ENCODE data around the gene NUTM2A.
"Not testable (repeated sequence)": the region's sequence is repeated elsewhere in the genome, so short reads cannot be mapped to it uniquely, and the experiment has no call there.

The NUTM2A gene

DNA sequence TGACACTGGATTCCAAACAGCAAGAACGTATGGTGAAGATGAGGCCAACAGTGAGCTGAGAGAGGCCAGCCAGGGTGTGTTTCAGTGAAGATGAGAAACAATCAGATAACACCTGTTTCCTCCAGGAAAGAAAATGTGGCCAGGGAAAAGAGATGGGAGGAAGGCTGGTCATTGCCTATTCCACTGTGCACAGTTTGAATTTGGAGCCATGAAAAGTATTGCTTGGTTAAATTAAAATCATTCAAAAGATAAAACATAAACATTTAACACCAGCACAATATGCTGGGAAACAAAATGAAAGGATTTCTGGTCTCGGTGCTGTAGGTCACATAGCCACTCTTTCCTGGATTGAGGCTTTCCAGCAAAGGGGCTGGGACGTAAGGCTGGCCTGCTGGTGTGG lies at the start of gene NUTM2A:
TSS of gene NUTM2A (plus strand) at position 301 of the 400 bp plus-strand sequence. CDS start 383 bp downstream, outside the sequence.
- in situ Hi-C loops (cut with HindIII; ENCODE audit: low sequenced_read_pairs): not testable (repeated sequence)

- in situ Hi-C loops (cut with HindIII; ENCODE audit: low sequenced_read_pairs): not testable (repeated sequence)
Measured at GRCh38 chr10:87177587-87177986, 47.7 kb upstream of the NUTM2A start.

DNA sequence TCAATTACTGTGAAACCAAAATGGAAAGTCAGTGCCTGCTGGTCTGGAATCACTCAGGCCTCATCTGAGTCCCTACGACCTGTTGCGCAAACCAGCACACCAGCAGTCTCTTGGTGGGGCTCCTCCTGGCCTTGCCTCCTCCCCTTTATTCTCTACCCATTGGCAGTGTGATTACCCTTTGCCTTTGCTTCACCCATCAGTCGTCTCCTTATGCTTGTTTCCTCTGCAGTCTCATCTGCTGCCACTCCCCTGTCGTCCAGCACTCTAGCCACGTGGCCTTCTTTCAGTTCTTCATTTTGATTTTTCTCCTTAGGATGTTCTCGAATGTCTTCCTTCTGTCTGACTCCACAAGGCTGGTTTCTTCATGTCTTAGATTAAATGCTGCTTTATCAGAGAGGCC lies 40.8 kb upstream of the NUTM2A start:
- in situ Hi-C loops (cut with HindIII; ENCODE audit: low sequenced_read_pairs): not testable (repeated sequence)

- in situ Hi-C loops (cut with HindIII; ENCODE audit: low sequenced_read_pairs): not testable (repeated sequence)
Measured at GRCh38 chr10:87186016-87186415, 39.2 kb upstream of the NUTM2A start.

- in situ Hi-C loops (cut with HindIII; ENCODE audit: low sequenced_read_pairs): not testable (repeated sequence)
Measured at GRCh38 chr10:87187573-87187972, 37.7 kb upstream of the NUTM2A start.

DNA sequence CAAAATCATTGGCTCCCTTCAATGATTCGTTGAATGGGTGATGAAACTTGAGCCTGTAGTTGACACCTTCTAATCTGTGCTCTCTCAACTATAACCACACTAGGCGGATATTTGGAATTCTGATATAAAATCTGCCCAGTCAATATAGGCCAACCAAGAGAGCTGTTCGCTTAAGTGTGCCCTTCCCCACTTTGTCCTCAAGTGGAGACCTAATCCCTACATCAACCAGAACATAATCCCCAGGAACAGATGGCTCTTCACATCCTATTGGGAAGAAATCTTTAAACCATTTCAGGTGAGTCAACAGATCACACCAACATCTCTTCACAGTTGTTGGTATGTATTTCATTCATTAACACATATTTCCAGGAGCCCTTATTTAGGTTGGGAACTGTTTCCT lies 33.4 kb upstream of the NUTM2A start:
- in situ Hi-C loops (cut with HindIII; ENCODE audit: low sequenced_read_pairs): not testable (repeated sequence)

DNA sequence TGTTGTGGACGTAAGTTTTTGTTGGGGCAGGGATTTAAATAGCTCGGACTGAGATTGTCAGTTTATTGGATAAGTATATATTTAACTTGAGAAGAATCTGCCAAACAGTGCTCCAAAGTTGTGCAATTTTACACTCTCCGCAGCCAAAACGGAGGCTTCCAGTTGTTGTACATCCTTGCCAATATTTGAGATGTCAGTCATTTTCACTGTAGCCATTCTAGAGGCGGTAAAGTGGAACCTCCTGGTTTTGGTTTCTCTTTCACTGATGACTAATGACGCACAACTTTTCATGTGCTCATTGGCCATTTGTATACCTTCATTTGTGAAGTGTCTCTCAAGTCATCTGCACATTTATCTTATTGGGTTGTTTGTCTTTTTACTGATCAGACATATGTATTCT lies 24.3 kb upstream of the NUTM2A start:
- in situ Hi-C loops (cut with HindIII; ENCODE audit: low sequenced_read_pairs): not testable (repeated sequence)

GRCh38 chr10:87204801-87205200 lies 20.4 kb upstream of the NUTM2A start:
- in situ Hi-C loops (cut with HindIII; ENCODE audit: low sequenced_read_pairs): not testable (repeated sequence)

DNA sequence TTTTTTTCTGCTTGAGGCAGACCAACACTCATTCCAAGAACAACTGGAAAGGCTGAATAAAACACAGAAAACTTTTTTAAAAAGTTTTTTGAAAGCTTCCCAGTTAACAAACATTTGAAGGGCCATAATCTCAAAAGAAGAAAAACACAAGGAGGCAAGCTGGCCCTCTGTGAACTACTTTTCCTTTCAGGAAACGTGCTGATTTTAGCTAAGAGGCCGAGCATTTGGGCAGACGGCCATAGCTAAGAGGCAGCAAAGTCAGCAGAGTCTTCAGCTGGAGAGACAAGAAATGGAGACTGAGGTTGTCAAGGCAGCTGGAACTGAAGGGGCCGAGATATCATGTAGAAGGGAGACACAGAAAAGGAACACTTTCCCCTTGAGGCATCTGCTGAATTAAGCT lies 18.3 kb upstream of the NUTM2A start:
- in situ Hi-C loops (cut with HindIII; ENCODE audit: low sequenced_read_pairs): not testable (repeated sequence)

DNA sequence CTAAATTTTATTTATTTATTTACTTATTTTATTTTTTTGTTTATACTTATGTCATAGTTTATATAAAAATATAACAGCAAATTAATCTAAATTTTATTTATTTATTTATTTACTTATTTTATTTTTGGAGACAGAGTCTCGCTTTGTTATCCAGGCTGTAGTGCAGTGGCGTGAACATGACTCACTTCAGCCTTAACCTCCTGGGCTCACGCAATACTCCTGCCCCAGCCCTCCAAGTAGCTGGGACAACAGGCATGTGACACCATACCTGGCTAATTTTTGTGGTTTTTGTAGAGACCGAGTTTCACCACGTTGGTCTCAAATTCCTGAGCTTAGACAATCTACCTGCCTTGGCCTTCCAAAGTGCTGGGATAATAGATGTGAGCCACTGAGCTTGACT lies 14.9 kb upstream of the NUTM2A start:
- in situ Hi-C loops (cut with HindIII; ENCODE audit: low sequenced_read_pairs): not testable (repeated sequence)

DNA sequence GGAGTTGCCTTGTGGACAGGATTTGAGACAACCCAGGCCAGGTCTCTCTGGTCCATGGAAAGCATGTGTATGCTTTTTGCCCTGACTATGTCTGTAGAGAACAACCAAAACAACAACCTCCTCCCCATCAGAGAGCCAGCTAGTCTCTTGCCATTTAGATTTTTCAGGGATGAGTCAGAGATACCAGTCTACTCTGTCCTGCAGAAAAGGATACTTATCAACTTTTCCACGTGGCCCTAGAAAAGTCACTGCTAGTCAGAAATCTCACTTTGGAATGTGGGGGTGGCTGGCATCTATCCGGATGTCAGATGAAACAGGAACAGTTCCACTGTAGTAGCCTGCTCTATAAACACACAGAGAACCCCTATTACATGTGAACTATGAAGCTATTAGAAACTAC lies 13.4 kb upstream of the NUTM2A start:
- in situ Hi-C loops (cut with HindIII; ENCODE audit: low sequenced_read_pairs): not testable (repeated sequence)

DNA sequence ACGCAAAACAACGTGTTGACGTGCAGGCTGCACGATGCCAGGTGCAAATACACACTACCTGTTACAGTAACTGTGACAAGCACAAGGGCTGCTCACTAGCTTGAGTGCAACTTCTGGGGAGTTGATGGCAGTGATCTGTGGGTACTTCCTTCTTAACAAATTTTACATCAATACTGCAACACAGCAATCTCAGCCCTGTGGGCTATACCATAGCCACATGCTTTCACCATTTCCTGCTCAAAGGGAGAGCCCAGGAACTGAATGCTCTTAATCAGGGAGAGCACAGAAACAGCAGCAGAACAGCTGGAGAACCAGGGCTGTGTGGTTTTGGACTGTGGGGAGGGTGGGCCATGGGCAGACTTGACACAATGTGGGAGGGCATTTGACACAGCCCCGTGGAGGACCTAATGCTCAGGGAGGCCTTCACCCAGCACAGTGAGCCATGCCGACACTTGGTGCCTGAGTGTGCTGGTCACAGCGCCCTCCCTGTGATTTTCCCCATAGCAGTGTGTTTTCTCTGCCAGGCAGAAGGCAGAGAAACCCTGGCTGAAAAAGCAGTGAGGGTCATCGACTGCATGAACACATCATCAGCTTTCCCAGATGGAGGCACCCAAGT lies 12.0 kb upstream of the NUTM2A start:
- in situ Hi-C loops (cut with HindIII; ENCODE audit: low sequenced_read_pairs): not testable (repeated sequence)

DNA sequence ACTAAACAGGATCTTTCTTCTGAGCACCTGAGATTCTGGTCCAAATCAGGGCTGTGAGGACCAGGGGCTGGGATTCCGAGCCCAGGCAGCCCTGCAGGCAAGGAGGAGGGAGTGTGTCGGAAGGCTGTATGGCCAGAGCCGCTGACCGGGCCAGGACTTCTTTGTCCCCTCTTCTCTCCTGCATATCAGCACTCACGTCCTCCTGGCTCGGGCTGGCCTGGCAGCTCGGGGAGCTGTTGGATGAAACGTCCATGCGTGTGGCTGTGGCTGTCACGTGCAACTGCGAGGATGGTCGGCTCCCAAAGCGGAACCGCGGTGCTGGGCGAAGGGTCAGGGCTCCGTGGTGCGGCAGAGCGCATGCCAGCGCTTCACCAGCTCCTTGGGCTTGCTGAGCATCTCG lies 11.4 kb upstream of the NUTM2A start:
- in situ Hi-C loops (cut with HindIII; ENCODE audit: low sequenced_read_pairs): not testable (repeated sequence)

GRCh38 chr10:87216120-87216519 lies 9.1 kb upstream of the NUTM2A start:
- in situ Hi-C loops (cut with HindIII; ENCODE audit: low sequenced_read_pairs): not testable (repeated sequence)

DNA sequence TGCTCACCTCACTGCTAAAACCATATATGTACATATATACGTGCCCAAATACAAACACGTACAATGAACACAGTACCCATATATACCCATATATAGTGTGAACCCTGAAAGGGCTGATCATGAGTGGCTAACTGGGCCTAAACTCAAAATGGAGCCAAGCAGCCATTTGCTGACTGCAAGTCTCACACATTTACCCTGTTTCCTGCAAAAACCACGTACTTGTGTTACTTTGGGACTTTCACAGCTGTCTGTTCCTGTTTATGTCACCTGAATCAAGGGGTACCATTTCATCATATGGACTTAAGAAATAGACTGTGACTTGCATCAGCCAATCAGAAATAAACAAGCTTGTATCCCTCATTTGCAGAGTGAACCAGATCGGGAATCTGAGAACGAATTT lies 5.9 kb upstream of the NUTM2A start:
- in situ Hi-C loops (cut with HindIII; ENCODE audit: low sequenced_read_pairs): not testable (repeated sequence)

- in situ Hi-C loops (cut with HindIII; ENCODE audit: low sequenced_read_pairs): not testable (repeated sequence)
Measured at GRCh38 chr10:87222789-87223188, 2.5 kb upstream of the NUTM2A start.

GRCh38 chr10:87228247-87228646 lies 3.0 kb downstream of the NUTM2A start:
- in situ Hi-C loops (cut with HindIII; ENCODE audit: low sequenced_read_pairs): not testable (repeated sequence)

GRCh38 chr10:87229211-87229610 lies 4.0 kb downstream of the NUTM2A start:
- in situ Hi-C loops (cut with HindIII; ENCODE audit: low sequenced_read_pairs): not testable (repeated sequence)

DNA sequence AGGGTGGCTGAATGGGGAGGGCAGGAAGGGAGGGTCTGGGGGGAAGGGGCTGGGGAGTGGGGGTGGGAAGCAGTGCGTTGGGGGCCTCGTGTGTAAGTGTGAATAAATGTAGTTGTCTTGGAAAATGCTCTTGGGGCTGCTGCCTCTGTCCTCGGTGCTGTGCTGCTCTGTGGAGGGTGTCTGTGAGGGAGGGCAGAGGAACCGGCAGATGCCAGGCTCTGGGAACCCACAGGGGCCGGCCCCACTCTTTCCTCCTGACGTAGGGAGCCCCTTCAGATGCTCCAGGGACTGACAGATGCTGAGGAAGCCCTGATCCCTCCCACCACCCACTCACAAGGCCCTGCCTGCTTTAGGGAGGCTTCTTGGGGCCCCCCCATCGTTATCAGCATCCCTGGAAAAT lies 9.6 kb downstream of the NUTM2A start:
- in situ Hi-C loops (cut with HindIII; ENCODE audit: low sequenced_read_pairs): not testable (repeated sequence)

- in situ Hi-C loops (cut with HindIII; ENCODE audit: low sequenced_read_pairs): not testable (repeated sequence)
Measured at GRCh38 chr10:87237244-87237643, 12.0 kb downstream of the NUTM2A start.

GRCh38 chr10:87239346-87239808 lies 14.1 kb downstream of the NUTM2A start:
- in situ Hi-C loops (cut with HindIII; ENCODE audit: low sequenced_read_pairs): not testable (repeated sequence)

GRCh38 chr10:87242192-87242591 lies 16.9 kb downstream of the NUTM2A start:
- in situ Hi-C loops (cut with HindIII; ENCODE audit: low sequenced_read_pairs): not testable (repeated sequence)

GRCh38 chr10:87247335-87247734 lies 22.1 kb downstream of the NUTM2A start:
- in situ Hi-C loops (cut with HindIII; ENCODE audit: low sequenced_read_pairs): not testable (repeated sequence)
